ENCODE results near the gene NCOA3.

The NCOA3 gene

GRCh38 chr20:47596003-47596571 lies 94.4 kb downstream of the NCOA3 start:
- no peak for DNase-seq (ENCODE audit: low read depth)

GRCh38 chr20:47597090-47597489 lies 95.4 kb downstream of the NCOA3 start:
- no peak for DNase-seq (ENCODE audit: low read depth)

DNA sequence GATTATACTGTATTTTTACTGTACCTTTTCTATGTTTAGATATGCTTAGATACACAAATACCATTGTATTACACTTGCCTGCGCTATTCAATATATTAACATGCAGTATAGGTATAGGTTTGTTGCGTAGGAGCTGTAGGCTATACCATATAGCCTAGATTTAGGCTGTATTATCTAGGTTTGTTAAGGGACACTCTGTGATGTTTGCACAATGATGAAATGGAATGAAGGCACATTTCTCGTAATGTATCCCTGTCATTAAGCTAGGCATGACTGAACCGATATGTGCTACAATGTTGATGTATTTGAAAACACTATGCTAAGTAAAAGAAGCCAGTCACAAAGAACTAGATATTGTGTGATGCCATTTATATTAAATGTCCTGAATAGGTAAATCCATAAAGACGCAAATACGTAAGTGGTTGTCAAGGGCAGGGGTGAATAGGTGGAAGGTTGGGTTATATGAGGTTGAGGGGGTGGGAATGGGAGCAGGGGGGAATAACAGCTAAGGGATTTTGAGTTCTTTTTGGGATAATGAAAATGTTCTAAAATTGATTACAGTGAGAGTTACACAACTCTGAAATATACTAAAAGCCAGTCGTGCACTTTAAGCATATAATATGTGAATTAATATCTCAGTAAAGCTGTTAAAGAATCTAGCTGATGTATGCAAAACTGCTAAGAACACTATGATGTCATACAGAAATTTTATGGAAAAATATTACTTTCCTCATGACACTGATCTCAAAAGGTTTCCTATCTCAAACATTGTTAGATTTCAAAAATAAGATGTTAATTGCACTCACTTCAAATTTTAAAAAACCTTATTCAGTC lies 97.4 kb downstream of the NCOA3 start:
- no peak for DNase-seq (ENCODE audit: low read depth)

GRCh38 chr20:47600967-47601547 lies 99.4 kb downstream of the NCOA3 start:
- DNase-seq (ENCODE audit: low read depth), result no peak

DNA sequence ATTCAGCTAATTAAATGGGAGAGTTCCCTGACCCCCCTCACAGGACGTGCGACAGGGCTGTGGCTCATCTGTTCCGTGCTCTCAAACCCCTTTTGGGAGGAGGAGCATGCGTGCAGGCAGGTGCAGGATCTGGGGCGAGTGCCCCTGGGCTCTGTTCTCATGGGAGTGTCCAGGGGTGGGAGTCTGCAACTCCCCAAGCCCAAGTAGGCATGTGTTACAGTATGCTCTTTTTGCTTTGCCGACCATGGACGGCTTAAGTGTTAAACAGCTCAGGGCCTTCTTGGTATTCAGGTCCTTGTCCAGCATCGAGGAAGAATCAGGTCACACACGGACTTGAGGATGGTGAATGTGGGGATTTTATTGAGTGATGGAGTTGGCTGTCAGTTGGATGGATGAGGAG lies 101.6 kb downstream of the NCOA3 start:
- DNase-seq (ENCODE audit: low read depth), result no peak

GRCh38 chr20:47605673-47606413 lies 104.2 kb downstream of the NCOA3 start:
- DNase-seq (ENCODE audit: low read depth), result no peak

DNA sequence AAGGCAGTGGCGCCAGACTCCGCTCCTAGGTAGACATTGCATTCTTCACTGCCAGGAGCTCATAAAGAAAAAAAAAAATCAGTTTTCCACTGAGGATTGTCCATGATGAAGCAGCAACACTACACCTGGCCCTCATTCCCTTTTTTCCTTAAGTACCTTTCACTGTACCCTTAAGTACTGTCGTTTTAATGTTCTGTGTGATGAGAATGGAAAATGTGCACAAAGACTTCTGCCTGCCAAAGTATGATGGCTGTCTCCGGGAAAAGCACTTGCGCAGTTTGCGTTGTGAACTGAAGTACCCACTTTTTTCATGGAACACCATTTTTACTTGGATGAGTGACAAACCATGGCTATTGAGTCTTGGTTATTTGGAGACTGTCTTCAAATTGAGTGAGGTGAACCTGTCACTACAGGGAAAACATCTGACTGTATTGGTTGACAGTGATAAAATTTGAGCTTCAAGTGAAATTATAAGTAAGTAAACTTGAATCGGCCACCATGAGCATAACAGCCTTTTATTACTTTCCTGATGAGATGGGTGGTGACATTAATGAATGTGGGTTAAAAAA lies 104.8 kb downstream of the NCOA3 start:
- no peak for DNase-seq (ENCODE audit: low read depth)

- no peak for DNase-seq (ENCODE audit: low read depth)
Measured at GRCh38 chr20:47606983-47607613, 105.4 kb downstream of the NCOA3 start.

GRCh38 chr20:47609001-47609400 lies 107.3 kb downstream of the NCOA3 start:
- no peak for DNase-seq (ENCODE audit: low read depth)

DNA sequence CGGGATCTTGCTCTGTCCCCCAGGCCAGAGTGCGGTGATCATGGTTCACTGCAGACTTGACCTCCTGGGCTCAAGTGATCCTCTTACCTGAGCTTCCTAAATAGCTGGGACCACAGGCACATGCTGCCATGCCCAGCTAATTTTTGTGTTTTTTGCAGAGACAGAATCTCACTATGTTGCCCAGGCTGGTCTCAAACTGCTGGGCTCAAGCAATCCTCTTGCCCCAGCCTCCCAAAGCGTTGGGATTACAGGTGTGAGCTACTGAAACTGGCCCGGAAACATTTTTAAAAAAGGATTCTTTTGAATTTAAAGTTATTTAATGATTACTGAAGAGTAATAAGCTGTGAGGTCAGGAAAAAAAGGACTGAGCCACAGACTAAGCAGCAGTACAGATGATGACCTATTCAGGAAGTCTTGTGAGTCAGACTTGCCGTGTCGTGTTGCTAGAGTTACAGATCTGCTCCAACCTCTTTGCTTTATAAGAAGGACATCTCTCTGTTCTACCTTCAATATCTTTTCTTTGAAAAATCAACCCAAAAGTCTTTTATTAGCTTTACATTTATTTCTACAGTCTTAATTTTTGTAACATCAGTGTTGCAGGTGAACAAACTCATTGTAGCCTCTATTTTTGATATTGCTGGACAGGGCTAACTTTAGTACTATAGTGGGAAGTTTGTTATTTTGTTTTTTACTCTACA lies 108.7 kb downstream of the NCOA3 start:
- DNase-seq (ENCODE audit: low read depth), result peak; percentile 89

DNA sequence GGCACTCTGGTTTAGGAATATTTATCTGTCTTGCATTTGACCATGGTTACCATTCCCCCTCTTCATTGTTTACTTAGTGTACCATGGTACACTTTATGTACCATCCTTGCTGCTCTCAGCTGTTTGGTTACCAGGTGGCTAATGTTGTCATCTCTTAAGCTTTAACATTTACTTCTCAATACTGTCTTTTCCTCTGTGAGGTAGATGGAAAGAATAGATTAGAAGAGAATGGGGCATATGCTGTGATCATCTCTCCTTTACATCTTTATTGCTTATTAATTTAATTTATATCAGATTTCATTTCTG lies 109.2 kb downstream of the NCOA3 start:
- DNase-seq (ENCODE audit: low read depth), result no peak

DNA sequence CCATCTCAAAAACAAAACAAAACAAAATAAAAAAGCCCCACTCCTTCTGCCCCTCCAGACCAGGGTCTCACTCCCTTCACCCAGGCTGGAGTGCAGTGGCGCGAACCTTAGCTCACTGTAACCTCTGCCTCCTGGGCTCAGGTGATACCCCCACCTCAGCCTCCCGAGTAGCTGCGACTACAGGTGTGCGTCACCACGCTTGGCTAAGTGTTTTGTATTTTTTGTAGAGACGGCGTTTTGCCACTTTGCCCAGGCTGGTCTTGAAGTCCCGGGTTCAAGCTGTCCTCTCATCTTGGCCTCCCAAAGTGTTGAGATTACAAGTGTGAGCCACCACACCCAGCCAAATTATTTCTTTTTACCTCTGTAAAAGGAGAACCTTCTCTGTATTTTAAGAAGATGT lies 110.1 kb downstream of the NCOA3 start:
- DNase-seq (ENCODE audit: low read depth), result no peak

DNA sequence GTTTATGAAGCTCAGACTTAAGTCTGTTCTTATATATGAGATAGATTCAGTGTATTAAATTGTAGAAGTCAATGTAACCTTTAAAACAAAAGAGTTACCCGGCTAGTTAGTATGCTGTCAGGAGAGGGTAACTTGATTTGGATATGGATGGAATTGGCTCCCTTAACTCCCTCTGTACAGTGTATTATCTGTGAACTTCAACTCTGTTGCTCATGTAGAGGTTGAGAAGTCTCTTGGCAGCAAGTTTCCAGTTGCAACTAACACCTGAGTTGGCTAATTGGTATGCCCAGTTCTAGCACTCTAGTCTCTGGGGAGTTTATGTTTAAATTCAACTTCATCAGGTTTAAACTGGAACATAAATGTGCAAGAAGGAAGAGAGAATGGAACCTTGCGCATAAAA lies 111.0 kb downstream of the NCOA3 start:
- no peak for DNase-seq (ENCODE audit: low read depth)

GRCh38 chr20:47614703-47615309 lies 113.1 kb downstream of the NCOA3 start:
- no peak for DNase-seq (ENCODE audit: low read depth)

DNA sequence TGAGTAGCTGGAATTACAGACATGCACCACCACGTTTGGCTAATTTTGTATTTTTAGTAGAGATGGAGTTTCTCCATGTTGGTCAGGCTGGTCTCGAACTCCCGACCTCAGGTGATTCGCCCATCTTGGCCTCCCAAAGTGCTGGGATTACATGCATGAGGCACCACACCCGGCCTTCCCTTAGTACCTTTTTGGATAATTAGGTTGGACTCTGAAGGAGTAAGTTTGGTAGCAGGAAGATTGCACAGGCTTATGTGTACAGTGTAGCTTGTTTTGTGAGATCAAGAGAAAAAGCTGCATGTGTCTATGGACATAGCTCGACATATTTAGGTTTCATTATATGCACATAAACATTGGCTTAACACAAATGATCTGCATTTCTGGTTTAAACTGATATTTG lies 116.8 kb downstream of the NCOA3 start:
- DNase-seq (ENCODE audit: low read depth), result no peak

GRCh38 chr20:47620808-47621805 lies 119.4 kb downstream of the NCOA3 start:
- DNase-seq (ENCODE audit: low read depth), result peak; percentile 58

- DNase-seq (ENCODE audit: low read depth), result no peak
Measured at GRCh38 chr20:47622118-47622665, 120.5 kb downstream of the NCOA3 start.

GRCh38 chr20:47623206-47623605 lies 121.5 kb downstream of the NCOA3 start:
- DNase-seq (ENCODE audit: low read depth), result no peak

DNA sequence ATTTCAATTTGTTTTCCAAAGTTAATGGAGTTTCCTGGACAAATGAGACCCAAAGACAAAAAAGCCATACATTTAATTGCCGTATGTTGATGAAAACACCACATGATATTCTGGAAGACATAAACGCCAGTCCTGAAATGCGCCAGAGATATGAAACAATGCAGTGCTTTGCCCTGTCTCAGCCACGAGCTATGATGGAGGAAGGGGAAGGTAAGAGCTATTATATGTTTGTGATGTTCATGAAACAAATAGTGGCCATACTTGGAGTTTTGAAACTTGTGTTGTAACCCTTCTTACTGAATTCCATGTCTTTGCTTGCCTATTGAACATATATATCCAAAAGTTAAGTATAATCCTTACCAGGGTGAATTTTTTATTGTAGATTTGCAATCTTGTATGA lies 125.9 kb downstream of the NCOA3 start:
- DNase-seq (ENCODE audit: low read depth), result no peak

- DNase-seq (ENCODE audit: low read depth), result no peak
Measured at GRCh38 chr20:47629907-47630306, 128.2 kb downstream of the NCOA3 start.

All from stromal cell of bone marrow (primary cell).